Measurements from ENCODE around the gene NR2E1. TPM values are rescaled to one million over a fixed set of nuclear protein-coding genes. Genes with fewer than 3 reads are reported as not detected.

NR2E1 gene
- total RNA-seq, 1 experiment from 2014 or later: not detected

DNA sequence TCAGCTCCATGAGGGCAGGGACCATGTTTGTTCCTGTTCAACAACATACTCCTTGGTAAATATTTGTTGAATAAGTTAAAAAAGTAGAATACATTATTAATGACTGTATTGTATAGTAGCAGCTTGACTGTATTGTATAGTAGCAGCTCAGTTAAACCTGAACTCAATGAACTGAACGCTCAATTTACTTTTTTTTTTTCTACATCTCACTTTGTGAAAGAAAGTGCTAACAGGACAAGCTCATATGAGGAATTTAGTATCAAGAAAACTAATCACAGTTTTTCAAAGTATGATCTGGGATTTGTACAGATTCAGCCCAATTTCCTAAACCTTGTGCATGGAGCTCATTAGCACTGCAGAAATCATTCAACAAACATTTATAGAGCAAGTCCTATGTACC lies 38.8 kb upstream of the NR2E1 start:
- Histone ChIP-seq H3K27ac (ENCODE audit: insufficient read length, low read depth, low read length) (no peak overlapping the region), H3K23me2 (ENCODE audit: insufficient read length, low read depth, low read length, poor library complexity, severe bottlenecking) (no peaks in the 10 kb centered on the region), H2BK120ac (ENCODE audit: low read depth, low read length, poor library complexity, severe bottlenecking) (no peak overlapping the region), H3K9ac (ENCODE audit: extremely low read depth, insufficient read length, low read length) (no peak overlapping the region), H2AFZ (ENCODE audit: low read length) (no peak overlapping the region), H3K4ac (ENCODE audit: low read depth, low read length) (no peak overlapping the region), H2BK20ac (ENCODE audit: low read depth, low read length, poor library complexity, severe bottlenecking) (no peak overlapping the region), H3K56ac (ENCODE audit: insufficient read length, low read depth, low read length) (no peak overlapping the region), H4K5ac (ENCODE audit: insufficient read length, low read depth, low read length) (no peak overlapping the region), H2BK5ac (ENCODE audit: insufficient read length, low read length) (no peak overlapping the region), H3K4me1 (ENCODE audit: insufficient read depth, low read length) (peaks cover 4% of the 10 kb centered on the region), H3K9me3 (ENCODE audit: control insufficient read depth, low read depth, low read length) (no peaks in the 10 kb centered on the region), H2BK15ac (ENCODE audit: low read depth, low read length) (no peak overlapping the region), H4K20me1 (ENCODE audit: control insufficient read depth, insufficient read depth, insufficient read length) (no peaks in the 10 kb centered on the region), H3K23ac (ENCODE audit: insufficient read length, low read depth, low read length) (no peak overlapping the region), H3K14ac (ENCODE audit: insufficient read depth, low read length) (no peak overlapping the region), H2AK5ac (ENCODE audit: insufficient read length, low read length) (no peak overlapping the region), H3K79me2 (ENCODE audit: insufficient read depth, low read length) (no peaks in the 10 kb centered on the region), H3T11ph (ENCODE audit: low read length) (no peak overlapping the region), H3K27me3 (ENCODE audit: insufficient read depth, low read length) (peaks cover 56% of the 10 kb centered on the region), H2BK12ac (ENCODE audit: insufficient read length, low read depth, low read length) (no peak overlapping the region), H4K91ac (ENCODE audit: insufficient read length, low read depth, low read length) (no peak overlapping the region), H3K4me2 (ENCODE audit: insufficient read depth, insufficient read length, low read length) (no peak overlapping the region), H3K18ac (ENCODE audit: insufficient read length, low read depth, low read length) (no peak overlapping the region), H4K8ac (replicated peaks; ENCODE audit: insufficient read length, low read depth, low read length) (no peak overlapping the region), H3K79me1 (ENCODE audit: insufficient read depth, low read depth, low read length, poor library complexity, severe bottlenecking) (no peaks in the 10 kb centered on the region)
- peaks cover 23 to 24% of the 10 kb centered on the region in 2 experiments for H3K4me1 Mint-ChIP-seq
- TF ChIP-seq, protein P1, sequence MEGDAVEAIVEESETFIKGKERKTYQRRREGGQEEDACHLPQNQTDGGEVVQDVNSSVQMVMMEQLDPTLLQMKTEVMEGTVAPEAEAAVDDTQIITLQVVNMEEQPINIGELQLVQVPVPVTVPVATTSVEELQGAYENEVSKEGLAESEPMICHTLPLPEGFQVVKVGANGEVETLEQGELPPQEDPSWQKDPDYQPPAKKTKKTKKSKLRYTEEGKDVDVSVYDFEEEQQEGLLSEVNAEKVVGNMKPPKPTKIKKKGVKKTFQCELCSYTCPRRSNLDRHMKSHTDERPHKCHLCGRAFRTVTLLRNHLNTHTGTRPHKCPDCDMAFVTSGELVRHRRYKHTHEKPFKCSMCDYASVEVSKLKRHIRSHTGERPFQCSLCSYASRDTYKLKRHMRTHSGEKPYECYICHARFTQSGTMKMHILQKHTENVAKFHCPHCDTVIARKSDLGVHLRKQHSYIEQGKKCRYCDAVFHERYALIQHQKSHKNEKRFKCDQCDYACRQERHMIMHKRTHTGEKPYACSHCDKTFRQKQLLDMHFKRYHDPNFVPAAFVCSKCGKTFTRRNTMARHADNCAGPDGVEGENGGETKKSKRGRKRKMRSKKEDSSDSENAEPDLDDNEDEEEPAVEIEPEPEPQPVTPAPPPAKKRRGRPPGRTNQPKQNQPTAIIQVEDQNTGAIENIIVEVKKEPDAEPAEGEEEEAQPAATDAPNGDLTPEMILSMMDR (conservative IDR thresholded peaks at IDR 0.05): no peak
- H3K36me3 Mint-ChIP-seq (ENCODE audit: insufficient read depth in 1 of 3, low read depth in 3 of 3): no peaks in the 10 kb centered on the region; a peak in 1 of 7 replicates
- no CpG with 5 or more reads among the region's 1 CpG for WGBS (ENCODE audit: extremely low coverage, insufficient read length, low lambda C conversion rate)
- no peak for DNase-seq
- H3K27ac Mint-ChIP-seq: no peak overlapping the region
- H3K27me3 Mint-ChIP-seq (ENCODE audit: low read depth): peaks cover 98% of the 10 kb centered on the region
- no peak overlapping the region for H3K4me3 Mint-ChIP-seq
- H3K9me3 Mint-ChIP-seq: peaks cover 3 to 7% of the 10 kb centered on the region in 2 experiments; a peak in 3 of 5 replicates
